Measurements from ENCODE around the gene IFI27L1. TPM values are rescaled to one million over a fixed set of nuclear protein-coding genes. Genes with fewer than 3 reads are reported as not detected.

The IFI27L1 gene
- total RNA-seq, 1 donor: 9.8 TPM

GRCh38 chr14:94036313-94037167, 44.6 kb upstream of the IFI27L1 start:
- no peak overlapping the region for H2AFZ ChIP-seq (ENCODE audit: low read length)
- peak; percentile 95 for DNase-seq (ENCODE audit: insufficient read length, low spot score, missing footprints)
- H3K27ac ChIP-seq (ENCODE audit: low read depth, low read length): no peak overlapping the region
- H4K20me1 ChIP-seq (ENCODE audit: insufficient read depth, low read length): peaks cover 6% of the 10 kb centered on the region
- no peaks in the 10 kb centered on the region for H3K9me3 ChIP-seq (ENCODE audit: low read depth, low read length)
- H3K79me2 ChIP-seq (ENCODE audit: insufficient read depth, low read length): no peaks in the 10 kb centered on the region
- peak; percentile 90 for TF ChIP-seq CTCF (IDR thresholded peaks at IDR 0.05; ENCODE audit: extremely low read depth, low read depth, low read length)
- no peaks in the 10 kb centered on the region for H3K27me3 ChIP-seq (ENCODE audit: insufficient read depth, low read length)
- no peak overlapping the region for H3K4me3 ChIP-seq (ENCODE audit: insufficient read depth, low read length)
- no peak overlapping the region for H3K4me2 ChIP-seq (ENCODE audit: insufficient read depth, low read length)
- no peaks in the 10 kb centered on the region for H3K36me3 ChIP-seq (ENCODE audit: insufficient read depth, low read length)
- H3K4me1 ChIP-seq (ENCODE audit: insufficient read depth, low read length): peaks cover 2% of the 10 kb centered on the region

DNA sequence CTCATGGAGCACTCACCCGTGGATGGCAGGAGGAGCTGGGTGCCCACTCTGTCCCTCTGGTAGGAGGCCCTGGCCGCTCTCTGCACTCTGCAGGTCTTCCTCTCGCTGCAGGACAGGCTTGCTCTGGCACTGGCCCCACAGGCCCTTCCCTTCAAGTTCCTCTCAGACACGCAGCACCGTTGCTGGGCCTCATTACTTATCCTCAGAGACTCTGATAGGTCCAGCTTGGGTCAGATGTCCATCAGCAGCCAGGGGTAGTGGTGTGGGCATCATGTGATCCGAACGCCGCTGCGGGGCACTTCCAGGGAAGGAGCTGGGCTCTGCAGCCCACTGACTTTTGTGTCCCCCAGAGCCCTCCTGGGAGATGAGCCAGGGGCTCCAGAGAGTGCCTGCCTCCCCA, 43.2 kb upstream of the IFI27L1 start:
- no peaks in the 10 kb centered on the region for H3K79me2 ChIP-seq (ENCODE audit: insufficient read depth, low read length)
- H3K27me3 ChIP-seq (ENCODE audit: insufficient read depth, low read length): no peaks in the 10 kb centered on the region
- H3K4me3 ChIP-seq (ENCODE audit: insufficient read depth, low read length): no peak overlapping the region
- TF ChIP-seq CTCF (IDR thresholded peaks at IDR 0.05; ENCODE audit: extremely low read depth, low read depth, low read length): no peak
- H3K4me2 ChIP-seq (ENCODE audit: insufficient read depth, low read length): no peak overlapping the region
- no peaks in the 10 kb centered on the region for H3K36me3 ChIP-seq (ENCODE audit: insufficient read depth, low read length)
- no peak for DNase-seq (ENCODE audit: insufficient read length, low spot score, missing footprints)
- no peaks in the 10 kb centered on the region for H3K9me3 ChIP-seq (ENCODE audit: low read depth, low read length)
- H4K20me1 ChIP-seq (ENCODE audit: insufficient read depth, low read length): peaks cover 12% of the 10 kb centered on the region
- H2AFZ ChIP-seq (ENCODE audit: low read length): no peak overlapping the region
- H3K27ac ChIP-seq (ENCODE audit: low read depth, low read length): no peak overlapping the region
- peaks cover 16% of the 10 kb centered on the region for H3K4me1 ChIP-seq (ENCODE audit: insufficient read depth, low read length)

GRCh38 chr14:94038510-94038909, 42.6 kb upstream of the IFI27L1 start:
- TF ChIP-seq CTCF (IDR thresholded peaks at IDR 0.05; ENCODE audit: extremely low read depth, low read depth, low read length): no peak
- Histone ChIP-seq H3K36me3 (ENCODE audit: insufficient read depth, low read length) (no peaks in the 10 kb centered on the region), H3K9me3 (ENCODE audit: low read depth, low read length) (no peaks in the 10 kb centered on the region), H3K4me3 (ENCODE audit: insufficient read depth, low read length) (no peak overlapping the region), H3K27me3 (ENCODE audit: insufficient read depth, low read length) (no peaks in the 10 kb centered on the region), H3K27ac (ENCODE audit: low read depth, low read length) (no peak overlapping the region), H4K20me1 (ENCODE audit: insufficient read depth, low read length) (peaks cover 17% of the 10 kb centered on the region), H3K79me2 (ENCODE audit: insufficient read depth, low read length) (no peaks in the 10 kb centered on the region), H3K4me1 (ENCODE audit: insufficient read depth, low read length) (peaks cover 21% of the 10 kb centered on the region), H3K4me2 (ENCODE audit: insufficient read depth, low read length) (no peak overlapping the region), H2AFZ (ENCODE audit: low read length) (no peak overlapping the region)
- DNase-seq (ENCODE audit: insufficient read length, low spot score, missing footprints): no peak

DNA sequence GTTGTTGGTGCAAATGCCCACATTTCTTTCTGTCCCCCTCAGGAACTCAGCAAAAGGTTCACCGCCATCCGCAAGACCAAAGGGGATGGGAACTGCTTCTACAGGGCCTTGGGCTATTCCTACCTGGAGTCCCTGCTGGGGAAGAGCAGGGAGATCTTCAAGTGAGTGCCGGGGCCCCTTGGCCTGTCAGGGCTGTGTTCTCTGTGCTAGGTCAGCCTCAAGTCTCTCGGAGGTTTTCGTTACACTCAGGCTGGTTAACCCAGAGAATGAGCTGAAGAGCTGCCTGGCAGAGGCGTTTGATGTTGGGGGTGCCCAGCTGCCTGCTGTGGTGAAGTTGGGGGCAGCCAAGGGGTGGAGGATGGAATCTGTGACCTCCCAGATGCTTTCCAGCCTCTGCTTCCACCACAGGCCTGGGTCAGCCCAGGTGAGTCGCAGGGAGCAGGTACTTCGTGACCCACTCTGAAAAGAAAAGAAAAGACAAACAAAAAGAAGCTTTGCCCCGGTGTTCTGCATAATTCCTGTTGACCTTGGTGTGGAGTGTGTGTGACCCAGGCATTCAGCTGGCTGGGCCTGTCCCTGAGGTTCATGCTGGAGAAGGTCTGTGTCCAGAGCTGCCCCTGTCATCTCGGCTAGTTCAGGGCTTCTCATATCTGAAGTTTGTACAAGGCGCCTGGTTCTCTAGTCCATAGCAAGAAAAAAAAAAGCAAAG, 42.0 kb upstream of the IFI27L1 start:
- no peak for TF ChIP-seq CTCF (IDR thresholded peaks at IDR 0.05; ENCODE audit: extremely low read depth, low read depth, low read length)

More for the DNA sequence above, 42.0 kb upstream of the IFI27L1 start:
- H3K4me1 ChIP-seq (ENCODE audit: insufficient read depth, low read length): peaks cover 23% of the 10 kb centered on the region
- H3K79me2 ChIP-seq (ENCODE audit: insufficient read depth, low read length): no peaks in the 10 kb centered on the region
- no peak overlapping the region for H3K4me3 ChIP-seq (ENCODE audit: insufficient read depth, low read length)
- H3K27ac ChIP-seq (ENCODE audit: low read depth, low read length): no peak overlapping the region
- no peak overlapping the region for H3K4me2 ChIP-seq (ENCODE audit: insufficient read depth, low read length)
- no peaks in the 10 kb centered on the region for H3K36me3 ChIP-seq (ENCODE audit: insufficient read depth, low read length)
- H2AFZ ChIP-seq (ENCODE audit: low read length): no peak overlapping the region
- H3K27me3 ChIP-seq (ENCODE audit: insufficient read depth, low read length): no peaks in the 10 kb centered on the region
- H4K20me1 ChIP-seq (ENCODE audit: insufficient read depth, low read length): peaks cover 22% of the 10 kb centered on the region
- no peak for DNase-seq (ENCODE audit: insufficient read length, low spot score, missing footprints)
- H3K9me3 ChIP-seq (ENCODE audit: low read depth, low read length): no peaks in the 10 kb centered on the region
